Activated B cell treated with CpG ODN at 0.5 μM for 24 hours (primary cell): ENCODE measurements around the gene DLX1. TPM values are rescaled to one million over a fixed set of nuclear protein-coding genes. Genes with fewer than 3 reads are reported as not detected.
"Not testable (repeated sequence)": the region's sequence is repeated elsewhere in the genome, so short reads cannot be mapped to it uniquely, and the experiment has no call there.

ENCODE experiments used
- ATAC-seq: fragments of 200-7000 bp; cut with Tn5 transposase; one replicate; pipeline ENCODE4 v1.10.0; 2021; ENCODE audit warnings: low read depth, mild to moderate bottlenecking, moderate library complexity
- CTCF ChIA-PET: fragments of 350-600 bp; sonication (Branson Sonifier 250); formaldehyde crosslinking; loops from one replicate; lab custom pipeline; 2021; ENCODE audit warnings: antibody characterized with exemption; lab: Charles Lee
- POLR2A ChIA-PET: fragments of 350-600 bp; sonication (Branson Sonifier 250); formaldehyde crosslinking; loops from one replicate; lab custom pipeline; 2021; ENCODE audit warnings: antibody characterized with exemption; lab: Charles Lee
- DNase-seq: peaks from one replicate; pipeline ENCODE4 v3.0.0; 2022
- H3K27ac Mint-ChIP-seq: one replicate; pipeline ENCODE4 v1.8.0; 2020; ENCODE audit warnings: mixed read lengths
- H3K27me3 Mint-ChIP-seq: one replicate; pipeline ENCODE4 v1.8.0; 2021; ENCODE audit warnings: mixed read lengths
- H3K36me3 Mint-ChIP-seq: one replicate; pipeline ENCODE4 v1.8.0; 2021; ENCODE audit warnings: low read depth, mixed read lengths
- H3K4me1 Mint-ChIP-seq: one replicate; pipeline ENCODE4 v1.8.0; 2021; ENCODE audit warnings: mixed read lengths
- H3K4me3 Mint-ChIP-seq: one replicate; pipeline ENCODE4 v1.8.0; 2020; ENCODE audit warnings: mild to moderate bottlenecking, mixed read lengths
- H3K9me3 Mint-ChIP-seq: one replicate; pipeline ENCODE4 v1.8.0; 2020; ENCODE audit warnings: mixed read lengths
- intact Hi-C: fragments of 100-400 bp; cut with micrococcal nuclease; formaldehyde crosslinking; loops from one replicate; pipeline ENCODE4 v1.15.1; 2024
- total RNA-seq: library from RNA; stranded (reverse); gene quantifications from 2 replicates; pipeline ENCODE4 v1.2.3, GENCODE V29; 2022
- TF ChIP-seq, protein P1 (sequence below): fragments of 200-600 bp; IDR thresholded peaks from one replicate; pipeline ENCODE4 v1.8.0; 2022; ENCODE audit warnings: antibody characterized with exemption, mild to moderate bottlenecking

Gene DLX1
- total RNA-seq, 1 donor from 2014 or later = not detected

- intact Hi-C loops = loop anchor here (1.0 kb wide), 2 partner anchors 515 to 539 kb away; no protein-coding TSS in a partner anchor
- Mint-ChIP-seq H3K27me3 (peaks cover 28% of the 10 kb centered on the region), H3K36me3 (no peaks in the 10 kb centered on the region), H3K27ac (no peak overlapping the region), H3K4me3 (no peak overlapping the region), H3K9me3 (no peaks in the 10 kb centered on the region), H3K4me1 (no peaks in the 10 kb centered on the region)
- DNase-seq (no peak), ATAC-seq (no peak)
- ChIA-PET CTCF (interaction anchor here (0.6 to 2.4 kb wide), 9 partner anchors 301 to 539 kb away, joined by 3 to 17 read pairs (median 5); no protein-coding TSS in a partner anchor), POLR2A (no interaction called here)
- TF ChIP-seq, protein P1, sequence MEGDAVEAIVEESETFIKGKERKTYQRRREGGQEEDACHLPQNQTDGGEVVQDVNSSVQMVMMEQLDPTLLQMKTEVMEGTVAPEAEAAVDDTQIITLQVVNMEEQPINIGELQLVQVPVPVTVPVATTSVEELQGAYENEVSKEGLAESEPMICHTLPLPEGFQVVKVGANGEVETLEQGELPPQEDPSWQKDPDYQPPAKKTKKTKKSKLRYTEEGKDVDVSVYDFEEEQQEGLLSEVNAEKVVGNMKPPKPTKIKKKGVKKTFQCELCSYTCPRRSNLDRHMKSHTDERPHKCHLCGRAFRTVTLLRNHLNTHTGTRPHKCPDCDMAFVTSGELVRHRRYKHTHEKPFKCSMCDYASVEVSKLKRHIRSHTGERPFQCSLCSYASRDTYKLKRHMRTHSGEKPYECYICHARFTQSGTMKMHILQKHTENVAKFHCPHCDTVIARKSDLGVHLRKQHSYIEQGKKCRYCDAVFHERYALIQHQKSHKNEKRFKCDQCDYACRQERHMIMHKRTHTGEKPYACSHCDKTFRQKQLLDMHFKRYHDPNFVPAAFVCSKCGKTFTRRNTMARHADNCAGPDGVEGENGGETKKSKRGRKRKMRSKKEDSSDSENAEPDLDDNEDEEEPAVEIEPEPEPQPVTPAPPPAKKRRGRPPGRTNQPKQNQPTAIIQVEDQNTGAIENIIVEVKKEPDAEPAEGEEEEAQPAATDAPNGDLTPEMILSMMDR = no peak
Observed at GRCh38 chr2:172113617-172114016, 28.3 kb downstream of the DLX1 start.

GRCh38 chr2:172114176-172114575 lies 28.9 kb downstream of the DLX1 start:
- ATAC-seq, POLR2A ChIA-PET, H3K9me3 Mint-ChIP-seq, H3K4me3 Mint-ChIP-seq, H3K4me1 Mint-ChIP-seq, intact Hi-C loops, DNase-seq, H3K27ac Mint-ChIP-seq, H3K36me3 Mint-ChIP-seq: not testable (repeated sequence)
- CTCF ChIA-PET = interaction anchor here (0.6 to 2.4 kb wide), 8 partner anchors 302 to 540 kb away, joined by 3 to 17 read pairs (median 5); no protein-coding TSS in a partner anchor
- H3K27me3 Mint-ChIP-seq = peaks cover 30% of the 10 kb centered on the region

- ChIA-PET POLR2A (no interaction called here), CTCF (interaction anchor here (2.4 kb wide), 1 partner anchor 515 kb away, joined by 17 read pairs; no protein-coding TSS in a partner anchor)
- Mint-ChIP-seq H3K4me3 (no peak overlapping the region), H3K4me1 (no peaks in the 10 kb centered on the region), H3K27ac (no peak overlapping the region), H3K36me3 (no peaks in the 10 kb centered on the region), H3K27me3 (peaks cover 30% of the 10 kb centered on the region), H3K9me3 (no peaks in the 10 kb centered on the region)
- TF ChIP-seq, protein P1 = no peak
- DNase-seq = no peak
- intact Hi-C loops = no loop called here
- no peak for ATAC-seq
Observed at GRCh38 chr2:172114579-172114978, 29.3 kb downstream of the DLX1 start.

DNA sequence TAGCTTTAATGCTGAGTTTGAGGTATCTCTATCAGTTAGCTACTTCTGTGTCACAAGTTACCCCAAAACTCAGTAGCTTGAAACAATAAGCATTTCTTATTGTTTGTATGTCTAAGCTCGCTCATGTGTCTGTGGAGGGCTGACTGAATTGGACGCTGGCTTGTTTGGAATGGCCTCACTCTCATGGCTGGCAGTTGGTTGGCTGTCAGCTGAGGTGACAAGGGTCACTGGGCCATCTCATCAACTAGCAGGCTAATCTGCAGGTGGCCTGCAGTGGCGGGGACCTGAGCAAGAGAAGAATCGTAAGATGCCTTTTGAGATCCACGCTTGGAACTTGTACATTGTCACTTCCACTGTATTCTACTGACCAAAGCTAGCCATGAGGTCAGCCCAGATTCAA lies 30.8 kb downstream of the DLX1 start:
- intact Hi-C loops = no loop called here
- TF ChIP-seq, protein P1 = no peak
- Mint-ChIP-seq H3K4me1 (no peaks in the 10 kb centered on the region), H3K9me3 (no peaks in the 10 kb centered on the region), H3K27me3 (peaks cover 25% of the 10 kb centered on the region), H3K4me3 (no peak overlapping the region), H3K27ac (no peak overlapping the region), H3K36me3 (no peaks in the 10 kb centered on the region)
- no peak for DNase-seq
- ChIA-PET POLR2A (no interaction called here), CTCF (interaction anchor here (0.8 kb wide), 1 partner anchor 517 kb away, joined by 3 read pairs; no protein-coding TSS in a partner anchor)
- ATAC-seq = no peak

DNA sequence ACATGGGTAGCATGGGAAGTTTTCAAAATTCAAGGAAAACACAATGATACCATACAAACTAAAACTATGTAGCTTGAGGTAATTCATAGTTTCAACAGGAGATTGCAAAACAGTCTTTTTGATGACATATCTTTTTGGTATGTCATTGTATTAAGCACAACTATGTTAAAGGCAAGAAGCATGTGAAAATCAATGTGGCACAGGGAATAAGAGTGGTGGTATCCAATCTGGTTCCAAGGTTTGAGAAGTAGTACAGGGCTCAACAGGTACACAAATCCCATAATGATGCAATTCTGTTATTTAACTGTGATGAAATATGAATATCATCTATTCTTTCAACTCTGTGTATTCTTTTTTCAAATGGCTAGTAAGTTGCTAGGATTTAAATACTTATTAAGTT lies 33.8 kb downstream of the DLX1 start:
- intact Hi-C loops = no loop called here
- CTCF ChIA-PET = no interaction called here

More for the DNA sequence above, 33.8 kb downstream of the DLX1 start:
- H3K36me3 Mint-ChIP-seq = no peaks in the 10 kb centered on the region
- TF ChIP-seq, protein P1 = no peak
- DNase-seq (no peak), ATAC-seq (no peak)
- H3K4me1 Mint-ChIP-seq = no peaks in the 10 kb centered on the region
- H3K4me3 Mint-ChIP-seq = no peak overlapping the region
- POLR2A ChIA-PET = no interaction called here
- no peak overlapping the region for H3K27ac Mint-ChIP-seq
- H3K27me3 Mint-ChIP-seq = peaks cover 15% of the 10 kb centered on the region
- no peaks in the 10 kb centered on the region for H3K9me3 Mint-ChIP-seq
